CD4-positive, alpha-beta T cell treated with Interleukin-12 subunit alpha and Interleukin-12 subunit beta, for 1 hour (primary cell): Measurements from ENCODE around the gene SLIT1.

Experiments
- DNase-seq: peaks from one replicate; pipeline ENCODE4 v3.0.0-alpha.2; 2020

SLIT1 gene

GRCh38 chr10:97200616-97201015, 14.9 kb upstream of the SLIT1 start:
- DNase-seq, result no peak

DNA sequence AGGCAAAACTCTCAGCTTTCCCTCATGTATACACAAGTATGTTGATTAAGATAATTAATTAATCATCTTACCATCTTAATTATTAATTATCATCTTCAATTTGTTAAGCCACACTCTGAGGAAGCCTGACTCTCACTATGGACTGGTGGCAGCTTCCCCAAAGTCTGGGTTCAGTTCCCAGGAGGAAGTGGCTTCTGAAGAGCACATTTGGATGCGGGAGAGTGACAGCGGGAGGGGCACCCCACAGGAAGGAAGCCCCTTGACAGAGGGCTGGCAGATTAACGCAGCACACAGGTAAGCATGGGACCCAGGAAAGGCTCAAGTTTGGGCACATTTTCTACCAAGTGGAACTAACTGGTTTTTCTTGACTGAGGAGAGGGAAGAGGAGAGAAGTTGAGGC, 13.4 kb upstream of the SLIT1 start:
- DNase-seq, result no peak

DNA sequence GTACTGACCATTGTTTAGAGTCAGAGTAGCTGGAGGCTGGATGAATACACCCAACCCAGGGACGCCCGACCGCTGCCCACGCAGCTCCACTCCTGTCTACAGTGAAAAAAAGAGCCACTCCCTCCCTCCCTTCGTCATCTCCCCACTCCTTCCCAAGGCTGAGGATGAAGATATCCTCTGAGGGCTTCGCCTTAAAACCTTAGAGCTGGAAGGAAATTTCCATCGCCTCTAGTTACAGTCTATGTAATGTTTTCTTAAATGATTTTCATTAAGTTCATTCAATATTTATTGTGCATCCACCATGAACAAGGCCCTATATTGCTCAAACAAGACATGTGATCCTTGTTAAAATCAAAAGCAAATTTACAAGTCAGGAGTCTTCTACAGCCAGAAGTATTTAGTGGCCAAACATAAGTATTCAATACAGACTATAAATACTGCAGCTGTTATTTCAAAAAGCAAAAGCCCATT, 11.3 kb upstream of the SLIT1 start:
- DNase-seq, result no peak

DNA sequence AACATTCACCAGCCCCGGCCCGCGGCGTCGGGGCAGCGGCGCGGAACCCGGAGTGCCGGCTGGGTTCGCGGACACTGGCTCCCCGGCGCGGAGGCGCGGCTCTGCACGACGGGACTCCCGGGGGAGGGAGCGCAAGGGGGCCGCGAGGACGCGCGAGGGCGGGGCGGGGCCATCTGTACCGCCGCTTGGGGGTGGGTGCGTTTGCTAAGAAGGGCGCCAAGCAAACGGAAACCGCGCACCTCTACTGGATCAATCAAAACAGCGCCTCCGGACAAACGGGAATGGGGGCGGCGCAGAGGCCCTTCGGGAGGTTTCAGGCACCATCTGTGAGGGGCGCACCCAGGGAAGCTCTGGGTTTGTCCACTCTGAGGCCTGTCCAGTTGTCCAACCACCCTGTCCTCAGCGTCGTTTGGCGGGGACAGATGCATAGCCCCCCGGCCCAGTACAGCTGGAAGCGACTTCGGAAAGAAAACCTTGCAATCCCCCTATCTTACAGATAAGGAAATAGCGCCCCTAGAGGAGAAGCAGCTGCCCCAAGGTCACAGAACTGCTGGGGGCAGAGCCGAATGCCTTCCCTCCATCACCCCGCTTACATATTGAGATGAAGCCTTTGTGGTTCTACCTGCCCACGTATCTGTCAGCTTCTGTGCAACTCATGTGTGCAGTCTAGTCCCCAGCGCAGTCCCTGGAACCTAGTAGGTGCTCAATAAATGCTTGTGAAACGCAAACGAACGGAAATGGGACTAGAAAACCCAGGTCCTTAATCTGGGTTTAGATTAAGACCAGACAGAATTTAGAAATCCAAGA, 10.7 kb upstream of the SLIT1 start:
- DNase-seq, result peak; percentile 73

- no peak for DNase-seq
Measured at GRCh38 chr10:97195706-97196222, 10.0 kb upstream of the SLIT1 start.

GRCh38 chr10:97192952-97193435, 7.2 kb upstream of the SLIT1 start:
- DNase-seq, result no peak

- no peak for DNase-seq
Measured at GRCh38 chr10:97190450-97190849, 4.7 kb upstream of the SLIT1 start.

DNA sequence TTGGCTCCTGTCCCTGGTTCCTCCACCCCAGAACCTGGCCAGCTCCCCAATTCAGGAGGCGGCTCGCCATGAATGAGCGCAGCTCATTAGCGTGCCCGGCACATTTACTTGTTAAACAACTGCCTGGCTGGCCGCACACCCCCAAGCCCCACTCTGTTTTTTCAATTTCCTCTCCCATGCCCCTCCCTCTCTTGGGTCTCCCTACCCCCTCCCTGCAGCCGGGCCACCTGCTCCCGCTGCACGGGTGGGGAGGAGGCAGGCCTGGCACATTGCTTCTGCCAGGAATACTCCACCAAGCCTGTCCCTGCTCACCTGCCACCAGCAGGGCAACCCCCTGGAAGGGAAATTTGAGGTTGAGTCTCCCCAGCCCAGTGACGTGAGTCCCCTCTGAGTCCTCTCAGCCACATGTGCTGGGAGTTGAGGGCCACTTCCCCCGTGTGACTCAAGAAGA, 2.5 kb upstream of the SLIT1 start:
- no peak for DNase-seq

- DNase-seq, result no peak
Measured at GRCh38 chr10:97186911-97187310, 1.2 kb upstream of the SLIT1 start.

DNA sequence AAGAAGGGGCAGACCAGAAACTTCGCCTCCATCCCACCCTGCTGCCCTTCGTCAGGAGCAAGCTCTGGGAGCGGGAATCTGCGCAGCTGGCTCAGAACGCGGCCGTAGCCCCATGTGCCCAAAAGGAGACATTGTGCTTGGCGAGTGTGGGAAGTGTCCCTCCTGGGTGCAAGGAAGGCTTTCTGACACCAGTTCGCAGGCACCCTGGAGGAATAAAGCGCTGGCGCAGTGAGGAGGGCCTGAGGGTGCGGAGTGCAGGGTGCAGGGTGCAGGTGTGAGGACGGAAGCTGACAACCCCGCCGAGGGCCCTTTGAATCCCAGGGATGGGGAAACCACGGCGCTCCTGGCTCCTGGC, 811 bp downstream of the SLIT1 start:
- DNase-seq, result no peak

DNA sequence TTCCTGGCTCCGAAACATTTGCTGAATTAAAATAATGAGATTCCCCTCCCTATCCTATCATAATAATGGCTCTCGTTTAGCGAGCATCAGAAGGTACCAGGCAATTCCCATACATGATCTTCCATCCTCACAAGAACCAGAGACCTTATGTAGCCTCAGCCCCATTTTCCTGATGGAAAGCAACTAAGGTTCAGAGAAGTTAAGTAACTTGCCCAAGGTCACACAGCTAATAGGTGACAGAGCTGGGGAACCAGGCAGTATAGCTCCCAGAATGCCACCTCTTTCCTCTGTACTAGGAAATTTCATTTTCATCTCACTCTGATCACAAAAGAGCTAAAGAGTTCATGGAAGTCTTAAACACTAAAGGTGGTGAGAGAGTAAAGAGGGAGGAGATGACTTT, 2.4 kb downstream of the SLIT1 start:
- DNase-seq, result no peak

DNA sequence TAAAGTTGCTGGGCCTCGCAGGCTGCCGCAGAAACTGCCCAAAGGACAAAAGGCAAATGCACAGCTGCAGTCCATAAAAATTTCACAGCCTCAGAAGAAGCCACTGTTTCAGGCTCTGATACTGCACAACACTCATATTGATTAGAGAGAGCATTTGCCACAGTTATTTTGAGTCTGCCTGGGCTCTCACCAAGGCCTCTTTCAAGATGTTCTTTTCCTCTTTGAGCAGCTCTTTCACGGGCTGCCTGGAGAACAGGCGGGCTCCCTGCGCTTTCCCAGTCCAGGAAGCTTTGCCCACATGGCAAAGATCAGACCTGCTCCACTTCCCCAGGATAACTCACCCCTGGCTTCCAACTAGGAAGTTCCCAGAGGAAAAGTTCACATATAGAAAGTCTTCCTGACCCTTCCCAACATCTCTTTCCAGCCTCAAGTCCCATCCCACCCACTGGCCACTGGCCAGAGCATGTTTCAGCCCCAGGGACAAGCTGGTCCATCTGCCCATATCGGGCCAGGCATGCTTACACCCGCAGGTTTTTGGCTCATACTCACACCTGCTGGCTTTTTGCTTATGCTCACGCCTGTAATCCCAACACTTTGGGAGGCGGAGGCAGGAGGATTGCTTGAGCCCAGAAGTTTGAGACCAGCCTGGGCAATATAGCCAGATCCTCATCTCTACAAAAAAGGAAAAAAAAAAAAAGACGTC, 3.3 kb downstream of the SLIT1 start:
- DNase-seq, result no peak

DNA sequence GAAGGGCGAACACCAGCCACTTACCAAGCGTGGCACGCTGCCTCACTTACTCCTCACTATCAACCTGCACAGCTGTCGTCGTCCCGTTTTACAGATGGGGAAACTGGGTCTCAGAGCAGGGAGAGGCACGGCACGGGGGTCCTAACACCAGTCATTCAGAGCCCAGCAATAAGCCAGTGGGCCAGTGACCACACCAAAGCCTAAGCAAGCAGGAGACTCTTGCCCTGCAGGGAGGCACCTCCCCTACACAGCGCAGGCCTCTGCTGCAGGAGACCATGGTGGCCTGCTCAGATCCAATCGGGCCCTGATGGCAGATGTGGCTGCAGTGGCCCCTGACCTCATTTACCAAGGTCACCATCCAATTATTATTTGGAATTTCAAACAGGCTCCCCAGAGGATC, 4.8 kb downstream of the SLIT1 start:
- DNase-seq, result no peak

DNA sequence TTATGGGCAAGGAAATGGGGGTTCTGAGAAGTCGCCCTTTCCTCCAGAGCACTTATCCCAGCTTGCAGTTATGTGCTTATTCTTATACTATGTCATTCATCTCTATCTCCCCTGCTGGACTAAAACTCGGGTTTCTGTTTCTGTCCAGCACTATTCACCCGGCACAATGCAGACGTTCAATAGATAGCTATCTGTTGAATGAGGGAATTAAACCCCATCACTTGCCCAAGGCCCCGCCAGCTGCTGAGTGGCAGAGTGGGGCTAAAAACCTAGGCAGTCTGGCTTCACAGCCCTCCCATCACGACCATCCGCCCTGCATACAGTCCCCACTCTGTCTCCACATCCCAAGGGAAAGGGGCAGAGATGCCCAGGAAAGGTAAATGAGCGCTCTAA, 5.4 kb downstream of the SLIT1 start:
- DNase-seq, result no peak

- no peak for DNase-seq
Measured at GRCh38 chr10:97179731-97180362, 5.9 kb downstream of the SLIT1 start.

- no peak for DNase-seq
Measured at GRCh38 chr10:97179311-97179710, 6.4 kb downstream of the SLIT1 start.

- DNase-seq, result no peak
Measured at GRCh38 chr10:97178074-97178473, 7.7 kb downstream of the SLIT1 start.

GRCh38 chr10:97176226-97176625, 9.5 kb downstream of the SLIT1 start:
- DNase-seq, result no peak

GRCh38 chr10:97175586-97175985, 10.2 kb downstream of the SLIT1 start:
- DNase-seq, result no peak

DNA sequence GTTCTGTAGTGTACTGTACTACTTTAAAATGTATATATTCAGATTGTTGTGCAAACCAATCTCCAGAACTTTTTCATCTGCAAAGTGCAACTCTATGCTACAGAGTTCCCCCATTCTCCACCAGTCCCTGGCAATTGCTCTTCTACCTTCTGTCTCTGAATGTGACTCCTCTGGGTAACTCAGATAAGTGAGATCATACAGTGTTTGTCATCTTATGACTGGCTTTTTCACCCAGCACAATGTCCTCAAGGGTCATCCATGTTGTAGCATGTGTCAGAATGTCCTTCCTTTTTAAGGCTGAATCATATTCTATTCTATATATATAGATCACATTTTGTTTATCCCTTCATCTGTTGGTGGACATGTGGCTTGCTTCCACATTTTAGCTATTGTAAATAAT, 10.8 kb downstream of the SLIT1 start:
- no peak for DNase-seq

DNA sequence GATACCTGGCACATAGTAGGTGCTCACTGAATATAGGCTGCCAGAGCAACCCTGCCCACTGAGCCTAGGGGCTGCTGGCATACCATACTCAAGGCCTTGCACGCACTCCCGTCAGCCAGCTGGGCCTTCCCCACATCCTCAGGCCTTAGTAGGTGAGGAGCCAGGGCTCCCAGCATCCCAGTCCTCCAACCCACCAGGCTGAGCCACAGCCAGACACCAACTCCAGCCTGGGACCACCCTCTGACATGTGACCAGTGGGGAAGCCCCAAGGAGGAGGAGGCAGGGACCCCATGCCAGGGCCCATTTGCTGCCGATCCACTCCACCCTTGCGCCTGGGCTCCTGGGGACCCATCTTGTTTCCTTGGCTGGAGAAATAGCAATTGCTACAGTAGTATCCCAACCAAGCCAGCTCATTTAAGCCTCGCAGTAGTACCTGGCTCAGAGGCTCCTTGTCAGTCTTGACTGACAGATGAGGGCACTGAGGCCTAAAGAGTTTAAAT, 11.4 kb downstream of the SLIT1 start:
- DNase-seq, result no peak

- DNase-seq, result no peak
Measured at GRCh38 chr10:97173036-97173435, 12.7 kb downstream of the SLIT1 start.

DNA sequence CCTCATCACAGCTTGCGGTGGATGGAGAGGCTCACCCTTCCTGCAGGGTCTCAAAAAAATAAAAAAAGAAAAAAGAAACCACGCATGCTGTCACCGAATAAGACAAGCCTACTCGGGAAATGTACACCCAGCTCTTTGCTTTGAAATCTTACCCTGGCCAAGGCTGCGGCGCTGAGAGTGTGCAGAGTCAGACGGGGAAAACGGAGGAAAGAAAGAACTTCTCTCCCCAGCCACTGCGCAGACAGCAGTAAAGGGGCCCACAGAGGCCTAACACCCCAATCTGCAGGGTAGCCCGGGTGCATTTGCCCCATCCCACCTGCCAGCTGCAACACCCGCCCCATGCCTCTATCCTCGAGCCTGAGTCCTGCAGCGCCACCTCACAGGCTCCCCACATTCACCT, 14.8 kb downstream of the SLIT1 start:
- no peak for DNase-seq
